Bronchus fibroblast of lung (primary cell): ENCODE data around the gene MFN1. TPM values are rescaled to one million over a fixed set of nuclear protein-coding genes. Genes with fewer than 3 reads are reported as not detected.

Experiments used
- total RNA-seq: library from RNA; depleted of rRNA; stranded (reverse); fragments of >200 nt; gene quantifications from 2 replicates; pipeline ENCODE4 v1.2.3, GENCODE V29; 2015

Gene MFN1
- total RNA-seq: 22.4 and 27.7 TPM in 2 replicates

GRCh38 chr3:179347345-179348194 lies at the start of gene MFN1:
TSS of gene MFN1 (plus strand) at chr3:179347709. CDS start at chr3:179348852, 1,143 bp downstream.

GRCh38 chr3:179322286-179323196 lies 25.0 kb upstream of the MFN1 start, which contains the start of gene ZNF639:
TSS of gene ZNF639 (plus strand) at chr3:179323031. CDS start at chr3:179328294, 5,263 bp downstream.

Other genes with a start within 250 kb of the MFN1 start
- gene PIK3CA, start 199.4 kb upstream of the MFN1 start, total RNA-seq: 8.8 and 11.1 TPM in 2 replicates
- gene KCNMB3, start 96.6 kb upstream of the MFN1 start, total RNA-seq: 0.34 and 0.89 TPM in 2 replicates
- gene ZNF639, start 24.7 kb upstream of the MFN1 start, total RNA-seq: 34.6 and 35.1 TPM in 2 replicates
- gene GNB4, start 103.8 kb downstream of the MFN1 start, total RNA-seq: 56.0 and 58.3 TPM in 2 replicates
- 74.3 and 151 TPM in 2 replicates for gene ACTL6A, start 215.2 kb downstream of the MFN1 start, total RNA-seq